ENCODE results near the gene NPEPL1.

Gene NPEPL1

DNA sequence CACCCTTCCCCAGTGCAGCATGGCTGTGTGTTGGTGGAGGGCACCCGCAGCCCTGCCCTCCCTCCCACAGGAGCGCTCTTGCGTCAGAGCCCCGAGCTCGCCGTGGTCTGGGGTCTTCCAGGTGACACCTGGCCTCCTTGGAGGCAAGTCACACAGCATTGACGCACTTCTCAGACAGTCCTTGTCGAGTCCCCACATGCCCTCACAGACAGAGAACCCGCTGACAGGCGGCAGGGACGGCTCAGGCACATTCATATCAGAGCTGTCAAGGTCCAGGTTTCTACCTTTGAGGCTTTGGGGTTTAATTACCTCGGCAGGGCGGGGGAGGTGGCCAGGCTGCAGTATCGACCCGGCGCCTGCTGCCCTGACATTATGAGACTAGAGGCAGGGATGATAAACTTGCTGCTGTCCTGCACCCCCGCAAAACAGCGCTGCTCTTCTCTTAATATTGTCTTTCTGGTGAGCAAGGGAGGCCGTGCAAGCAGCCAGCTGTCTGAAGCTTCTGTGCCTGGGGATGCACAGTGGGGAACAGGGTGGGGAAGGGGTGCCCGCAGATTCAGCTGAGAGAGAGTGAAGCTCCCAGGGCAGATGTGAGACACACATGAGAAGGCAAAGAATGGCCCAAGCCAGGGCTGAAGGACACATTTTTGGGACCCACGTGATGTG is 4.7 kb downstream of the NPEPL1 start:
- no peaks in the 10 kb centered on the region for H3K9me3 ChIP-seq (ENCODE audit: control insufficient read depth in 1 of 2, low read length in 2 of 2)

GRCh38 chr20:58697867-58698703 is 5.5 kb downstream of the NPEPL1 start:
- Histone ChIP-seq H3K27me3 (ENCODE audit: low read depth, low read length) (no peaks in the 10 kb centered on the region), H3K4me1 (ENCODE audit: control insufficient read depth in 1 of 2, insufficient read depth in 2 of 2, low read length in 2 of 2) (peaks cover 6 to 16% of the 10 kb centered on the region in 2 donors), H3K36me3 (ENCODE audit: control insufficient read depth in 1 of 2, insufficient read depth in 2 of 2, low read length in 2 of 2) (peaks cover 36 to 75% of the 10 kb centered on the region in 2 donors), H3K9me3 (ENCODE audit: control insufficient read depth in 1 of 2, low read length in 2 of 2) (no peaks in the 10 kb centered on the region), H3K4me3 (ENCODE audit: low read depth in 1 of 2, low read length in 2 of 2) (no peak overlapping the region), H3K27ac (ENCODE audit: low read length) (no peak overlapping the region)

More for the DNA sequence above, 4.7 kb downstream of the NPEPL1 start:
- no peak overlapping the region for H3K4me3 ChIP-seq (ENCODE audit: low read depth in 1 of 2, low read length in 2 of 2)
- no peak overlapping the region for H3K27ac ChIP-seq (ENCODE audit: low read length)
- peaks cover 29 to 70% of the 10 kb centered on the region in 2 donors for H3K36me3 ChIP-seq (ENCODE audit: control insufficient read depth in 1 of 2, insufficient read depth in 2 of 2, low read length in 2 of 2)
- H3K27me3 ChIP-seq (ENCODE audit: low read depth, low read length), result no peaks in the 10 kb centered on the region
- peaks cover 6 to 16% of the 10 kb centered on the region in 2 donors for H3K4me1 ChIP-seq (ENCODE audit: control insufficient read depth in 1 of 2, insufficient read depth in 2 of 2, low read length in 2 of 2)

- Histone ChIP-seq H3K4me1 (ENCODE audit: control insufficient read depth in 1 of 2, insufficient read depth in 2 of 2, low read length in 2 of 2) (peaks cover under 1 to 9% of the 10 kb centered on the region in 2 donors), H3K9me3 (ENCODE audit: control insufficient read depth in 1 of 2, low read length in 2 of 2) (no peaks in the 10 kb centered on the region), H3K36me3 (ENCODE audit: control insufficient read depth in 1 of 2, insufficient read depth in 2 of 2, low read length in 2 of 2) (peaks cover 45 to 84% of the 10 kb centered on the region in 2 donors), H3K27ac (ENCODE audit: low read length) (no peak overlapping the region), H3K4me3 (ENCODE audit: low read depth in 1 of 2, low read length in 2 of 2) (no peak overlapping the region), H3K27me3 (ENCODE audit: low read depth, low read length) (no peaks in the 10 kb centered on the region)
Measured at GRCh38 chr20:58698741-58699622, 6.4 kb downstream of the NPEPL1 start.

DNA sequence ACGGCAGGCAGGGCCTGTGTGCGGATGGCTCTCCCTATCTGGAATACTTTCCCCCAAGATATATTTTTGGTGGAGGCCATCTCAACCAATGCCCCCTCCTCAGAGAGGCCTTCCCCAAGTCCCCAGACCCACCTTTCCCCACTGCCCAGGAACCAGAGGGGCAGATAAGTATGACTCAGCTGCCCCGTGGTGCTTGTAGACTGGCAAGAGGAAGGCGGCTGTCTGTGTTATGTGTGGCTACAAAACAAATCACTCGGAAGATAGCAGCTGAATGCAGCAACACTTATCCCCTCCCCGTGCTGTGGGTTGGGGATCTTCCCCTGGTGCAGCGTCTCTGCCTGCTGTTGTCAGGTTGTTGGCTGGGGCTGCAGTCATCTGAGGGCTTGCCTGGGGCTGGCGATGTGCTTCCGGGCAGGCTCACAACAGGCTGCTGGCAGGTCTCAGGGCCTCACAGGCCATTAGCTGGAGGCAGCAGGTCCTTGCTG is 7.1 kb downstream of the NPEPL1 start:
- H3K4me3 ChIP-seq (ENCODE audit: low read depth in 1 of 2, low read length in 2 of 2), result no peak overlapping the region
- peaks cover 47 to 90% of the 10 kb centered on the region in 2 donors for H3K36me3 ChIP-seq (ENCODE audit: control insufficient read depth in 1 of 2, insufficient read depth in 2 of 2, low read length in 2 of 2)
- no peak overlapping the region for H3K27ac ChIP-seq (ENCODE audit: low read length)
- H3K27me3 ChIP-seq (ENCODE audit: low read depth, low read length), result no peaks in the 10 kb centered on the region
- peaks cover 0 to 2% of the 10 kb centered on the region in 2 donors for H3K4me1 ChIP-seq (ENCODE audit: control insufficient read depth in 1 of 2, insufficient read depth in 2 of 2, low read length in 2 of 2)
- no peaks in the 10 kb centered on the region for H3K9me3 ChIP-seq (ENCODE audit: control insufficient read depth in 1 of 2, low read length in 2 of 2)

- Histone ChIP-seq H3K4me1 (ENCODE audit: control insufficient read depth in 1 of 2, insufficient read depth in 2 of 2, low read length in 2 of 2) (no peaks in the 10 kb centered on the region), H3K4me3 (ENCODE audit: low read depth in 1 of 2, low read length in 2 of 2) (no peak overlapping the region), H3K9me3 (ENCODE audit: control insufficient read depth in 1 of 2, low read length in 2 of 2) (no peaks in the 10 kb centered on the region), H3K36me3 (ENCODE audit: control insufficient read depth in 1 of 2, insufficient read depth in 2 of 2, low read length in 2 of 2) (peaks cover 47 to 93% of the 10 kb centered on the region in 2 donors), H3K27me3 (ENCODE audit: low read depth, low read length) (no peaks in the 10 kb centered on the region), H3K27ac (ENCODE audit: low read length) (no peak overlapping the region)
Measured at GRCh38 chr20:58700121-58700821, 7.7 kb downstream of the NPEPL1 start.

DNA sequence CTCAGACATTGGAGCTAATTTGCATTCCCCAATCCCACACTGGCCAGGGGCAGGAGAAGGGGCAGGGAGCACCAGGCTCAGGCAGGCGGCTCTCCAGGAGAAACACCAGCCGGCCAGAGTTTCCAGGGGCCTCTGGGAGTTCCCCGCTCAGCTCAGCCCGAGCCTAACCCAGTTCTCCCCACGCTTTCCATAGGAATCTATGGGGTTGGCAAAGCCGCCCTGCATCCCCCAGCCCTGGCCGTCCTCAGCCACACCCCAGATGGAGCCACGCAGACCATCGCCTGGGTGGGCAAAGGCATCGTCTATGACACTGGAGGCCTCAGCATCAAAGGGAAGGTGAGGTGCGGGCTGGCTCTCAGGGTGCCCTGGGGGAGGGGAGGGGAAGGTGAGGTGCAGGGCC is 8.2 kb downstream of the NPEPL1 start:
- Histone ChIP-seq H3K4me3 (ENCODE audit: low read depth in 1 of 2, low read length in 2 of 2) (no peak overlapping the region), H3K4me1 (ENCODE audit: control insufficient read depth in 1 of 2, insufficient read depth in 2 of 2, low read length in 2 of 2) (no peaks in the 10 kb centered on the region), H3K36me3 (ENCODE audit: control insufficient read depth in 1 of 2, insufficient read depth in 2 of 2, low read length in 2 of 2) (peaks cover 44 to 90% of the 10 kb centered on the region in 2 donors), H3K27ac (ENCODE audit: low read length) (no peak overlapping the region), H3K9me3 (ENCODE audit: control insufficient read depth in 1 of 2, low read length in 2 of 2) (no peaks in the 10 kb centered on the region), H3K27me3 (ENCODE audit: low read depth, low read length) (no peaks in the 10 kb centered on the region)

DNA sequence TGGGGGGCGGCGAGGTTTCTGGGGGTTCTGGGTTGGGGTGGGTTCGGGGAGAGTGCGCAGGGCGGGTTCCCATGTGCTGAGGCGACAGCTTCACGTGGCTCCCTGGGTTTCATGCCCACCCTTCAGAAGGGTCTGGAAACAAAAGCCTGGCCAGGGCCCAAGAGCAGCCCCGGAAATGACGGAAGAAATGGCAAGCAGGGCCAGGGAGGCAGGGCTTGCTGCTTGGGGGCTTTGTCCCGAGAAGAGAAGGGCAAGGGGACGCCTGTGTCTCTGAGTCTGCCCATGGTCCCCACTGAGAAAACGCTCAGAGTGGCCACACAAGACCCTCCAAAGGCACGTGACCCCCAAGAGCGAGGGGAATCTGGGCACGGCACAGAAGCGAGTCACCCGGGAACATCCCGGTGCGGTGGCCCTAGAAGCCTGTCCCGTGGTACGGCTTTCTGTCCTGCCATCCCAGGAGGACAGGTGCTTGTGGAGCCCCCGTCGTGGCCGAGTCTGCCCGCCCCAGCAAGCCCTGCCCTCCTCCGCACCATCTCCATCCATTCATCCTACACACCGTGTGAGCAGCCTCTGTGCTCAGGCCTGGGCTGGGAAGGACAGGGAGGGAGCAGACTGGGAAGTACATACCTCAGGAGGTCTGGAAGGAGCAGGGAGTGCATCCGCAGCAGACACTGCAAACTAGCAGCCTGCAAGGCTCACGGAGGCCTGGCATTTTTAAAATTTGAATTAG is 9.0 kb downstream of the NPEPL1 start:
- Histone ChIP-seq H3K27me3 (ENCODE audit: low read depth, low read length) (no peaks in the 10 kb centered on the region), H3K9me3 (ENCODE audit: control insufficient read depth in 1 of 2, low read length in 2 of 2) (no peaks in the 10 kb centered on the region), H3K36me3 (ENCODE audit: control insufficient read depth in 1 of 2, insufficient read depth in 2 of 2, low read length in 2 of 2) (peaks cover 36 to 88% of the 10 kb centered on the region in 2 donors), H3K27ac (ENCODE audit: low read length) (no peak overlapping the region), H3K4me3 (ENCODE audit: low read depth in 1 of 2, low read length in 2 of 2) (no peak overlapping the region), H3K4me1 (ENCODE audit: control insufficient read depth in 1 of 2, insufficient read depth in 2 of 2, low read length in 2 of 2) (peaks cover 0 to 4% of the 10 kb centered on the region in 2 donors)

DNA sequence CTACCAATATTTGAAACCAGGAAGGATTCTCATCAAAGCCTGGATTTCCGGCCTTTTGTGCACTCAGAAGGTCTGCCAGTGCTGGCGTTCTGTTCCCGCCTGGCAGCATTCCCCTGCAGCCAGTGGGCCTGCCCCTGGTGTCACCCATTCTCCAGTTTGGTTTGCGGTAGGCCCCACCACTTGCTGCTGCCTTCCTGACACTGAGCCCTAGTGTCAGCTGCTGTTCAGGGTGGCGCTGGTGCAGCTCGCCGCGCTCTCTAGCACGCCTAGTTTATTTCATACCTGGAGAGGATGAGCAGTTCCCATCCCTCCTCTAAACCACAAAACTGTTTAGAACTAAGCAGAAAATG is 9.5 kb downstream of the NPEPL1 start:
- peaks cover 31 to 82% of the 10 kb centered on the region in 2 donors for H3K36me3 ChIP-seq (ENCODE audit: control insufficient read depth in 1 of 2, insufficient read depth in 2 of 2, low read length in 2 of 2)
- H3K27me3 ChIP-seq (ENCODE audit: low read depth, low read length), result no peaks in the 10 kb centered on the region
- H3K27ac ChIP-seq (ENCODE audit: low read length), result no peak overlapping the region
- H3K4me3 ChIP-seq (ENCODE audit: low read depth in 1 of 2, low read length in 2 of 2), result no peak overlapping the region
- no peaks in the 10 kb centered on the region for H3K9me3 ChIP-seq (ENCODE audit: control insufficient read depth in 1 of 2, low read length in 2 of 2)
- peaks cover 0 to 4% of the 10 kb centered on the region in 2 donors for H3K4me1 ChIP-seq (ENCODE audit: control insufficient read depth in 1 of 2, insufficient read depth in 2 of 2, low read length in 2 of 2)

DNA sequence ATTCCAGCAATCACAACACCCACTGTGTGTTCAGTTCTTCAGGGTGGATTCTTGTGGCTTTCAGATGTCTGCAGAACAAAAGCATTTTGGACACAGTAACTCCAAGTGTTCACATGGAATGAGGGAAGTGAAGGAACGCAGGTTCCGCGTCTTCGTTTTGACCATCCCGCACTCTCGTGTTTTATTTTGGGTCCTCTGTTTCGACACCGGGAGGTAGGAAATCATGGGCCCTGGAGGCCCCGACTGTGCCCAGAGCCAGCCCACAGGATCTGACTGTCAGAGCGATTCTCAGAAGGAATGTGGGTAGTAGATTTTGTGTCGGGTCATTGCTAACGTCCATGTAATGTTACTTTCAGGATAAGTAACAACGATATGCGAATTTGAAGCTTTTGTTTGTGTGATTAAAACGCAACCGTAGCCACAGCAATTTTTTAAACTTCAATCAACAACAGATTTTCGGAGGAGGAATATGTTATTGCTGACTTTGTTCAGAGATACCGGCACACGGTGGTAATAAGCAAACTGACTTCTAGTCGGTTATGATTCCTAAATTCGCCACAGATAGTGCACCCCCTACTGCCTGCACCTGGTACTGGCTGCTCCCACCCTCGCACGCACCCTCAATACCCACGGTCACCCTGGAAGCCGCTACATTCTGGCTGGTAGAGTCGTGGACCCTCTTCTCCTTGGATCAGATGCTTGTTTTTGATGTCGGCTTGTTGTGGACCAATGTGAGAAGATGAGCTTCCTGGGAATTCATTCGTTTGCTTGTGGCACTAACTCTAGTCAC is 10.5 kb downstream of the NPEPL1 start:
- Histone ChIP-seq H3K4me3 (ENCODE audit: low read depth in 1 of 2, low read length in 2 of 2) (no peak overlapping the region), H3K4me1 (ENCODE audit: control insufficient read depth in 1 of 2, insufficient read depth in 2 of 2, low read length in 2 of 2) (peaks cover 0 to 4% of the 10 kb centered on the region in 2 donors), H3K9me3 (ENCODE audit: control insufficient read depth in 1 of 2, low read length in 2 of 2) (no peaks in the 10 kb centered on the region), H3K36me3 (ENCODE audit: control insufficient read depth in 1 of 2, insufficient read depth in 2 of 2, low read length in 2 of 2) (peaks cover 29 to 73% of the 10 kb centered on the region in 2 donors), H3K27me3 (ENCODE audit: low read depth, low read length) (no peaks in the 10 kb centered on the region), H3K27ac (ENCODE audit: low read length) (no peak overlapping the region)
